AG09309 (cell line): Measurements from ENCODE around the gene DNAH3.

Source experiments
- DNase-seq: peaks from one replicate; pipeline ENCODE4 v3.0.0-alpha.2; 2010; ENCODE audit warnings: low read depth
- H3K4me3 ChIP-seq: 2 replicates; pipeline ENCODE4 v1.5.1; 2011; ENCODE audit warnings: mild to moderate bottlenecking, low read depth, low read length, moderate library complexity; ENCODE audit not compliant: control insufficient read depth
- CTCF ChIP-seq: IDR thresholded peaks from 2 replicates; pipeline ENCODE4 v1.5.1; 2011; ENCODE audit warnings: mild to moderate bottlenecking, low read depth, low read length, inconsistent platforms; ENCODE audit not compliant: insufficient read depth, control insufficient read depth; ENCODE audit errors: missing control alignments

The DNAH3 gene

DNA sequence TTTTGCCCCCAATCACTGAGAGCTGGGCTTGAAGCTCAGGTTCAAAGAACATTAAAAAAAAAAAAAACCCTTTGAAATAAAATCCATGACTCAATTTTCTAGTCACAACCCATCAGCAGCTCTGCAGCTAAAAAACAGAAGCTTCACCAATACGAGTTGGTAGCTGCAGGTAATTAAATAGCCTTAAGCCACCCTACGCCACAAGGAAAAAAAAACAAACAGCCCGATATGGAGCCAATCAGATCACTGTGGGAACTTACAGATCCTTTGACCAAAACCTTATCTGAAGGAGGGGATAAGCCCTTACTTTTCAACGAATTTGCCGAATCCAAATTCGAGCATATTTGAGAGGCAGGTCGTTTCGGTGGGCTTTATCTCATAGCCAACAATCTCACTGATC lies 69.3 kb downstream of the DNAH3 start:
- H3K4me3 ChIP-seq, result no peak overlapping the region
- TF ChIP-seq CTCF, result no peak
- no peak for DNase-seq

- DNase-seq, result no peak
- TF ChIP-seq CTCF, result no peak
These were observed 72.1 kb downstream of the DNAH3 start for GRCh38 chr16:21078563-21078962.

DNA sequence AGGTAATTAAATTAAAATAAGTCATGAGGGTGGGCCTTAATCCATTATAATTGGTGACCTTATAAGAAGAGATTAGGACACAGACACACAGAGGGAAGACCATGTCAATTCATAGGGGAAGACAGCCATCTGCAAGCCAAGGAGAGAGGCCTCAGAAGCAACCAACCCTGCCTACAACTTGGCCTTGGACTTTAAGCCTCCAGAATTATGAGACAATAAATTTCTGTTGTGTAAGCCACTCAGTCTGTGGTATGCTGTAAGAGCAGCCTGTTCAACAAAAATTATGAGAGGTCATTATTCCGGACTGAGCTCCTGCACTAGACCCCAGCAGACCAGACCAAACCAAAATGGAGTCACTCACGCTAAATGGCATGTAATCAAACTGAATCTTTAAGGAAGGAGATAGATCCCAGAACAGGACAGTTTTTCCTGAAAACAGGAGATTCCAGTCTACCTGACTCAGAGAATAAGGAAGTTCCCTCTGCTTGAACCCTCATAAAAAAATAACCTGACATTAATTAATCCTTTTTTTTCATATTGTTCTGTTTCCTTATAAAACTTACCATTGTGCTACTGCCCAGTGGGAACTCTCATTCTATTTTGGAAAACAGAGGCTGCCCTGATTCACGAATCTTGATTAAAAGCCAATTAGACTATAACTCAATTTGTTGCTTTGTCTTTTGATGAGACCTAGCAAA lies 74.3 kb downstream of the DNAH3 start:
- DNase-seq, result no peak
- H3K4me3 ChIP-seq, result no peak overlapping the region
- no peak for TF ChIP-seq CTCF

More at GRCh38 chr16:21078563-21078962, 72.1 kb downstream of the DNAH3 start:
- no peak overlapping the region for H3K4me3 ChIP-seq

GRCh38 chr16:21075252-21075651 lies 75.4 kb downstream of the DNAH3 start:
- TF ChIP-seq CTCF, result no peak
- no peak overlapping the region for H3K4me3 ChIP-seq
- no peak for DNase-seq

DNA sequence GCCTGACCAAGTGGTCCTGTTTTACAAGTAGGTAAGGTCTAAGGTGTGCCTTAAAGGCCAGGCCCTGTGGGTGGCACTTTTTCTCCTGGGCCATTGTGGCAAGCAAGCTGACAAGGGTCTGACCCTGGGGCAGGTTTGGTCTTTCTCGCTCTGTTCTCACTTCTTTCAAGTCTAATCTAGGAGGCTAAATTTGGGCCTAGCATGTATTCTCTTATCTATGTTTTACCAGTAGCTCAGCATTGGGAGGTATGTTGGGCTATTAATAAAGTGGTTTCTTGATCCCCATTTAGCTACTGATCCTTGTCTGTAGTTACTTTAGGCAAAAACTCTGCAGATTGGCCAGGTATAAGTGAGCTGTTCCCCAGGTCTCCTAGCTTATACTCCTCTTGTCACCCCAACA lies 77.7 kb downstream of the DNAH3 start:
- no peak for DNase-seq
- H3K4me3 ChIP-seq, result no peak overlapping the region
- no peak for TF ChIP-seq CTCF

DNA sequence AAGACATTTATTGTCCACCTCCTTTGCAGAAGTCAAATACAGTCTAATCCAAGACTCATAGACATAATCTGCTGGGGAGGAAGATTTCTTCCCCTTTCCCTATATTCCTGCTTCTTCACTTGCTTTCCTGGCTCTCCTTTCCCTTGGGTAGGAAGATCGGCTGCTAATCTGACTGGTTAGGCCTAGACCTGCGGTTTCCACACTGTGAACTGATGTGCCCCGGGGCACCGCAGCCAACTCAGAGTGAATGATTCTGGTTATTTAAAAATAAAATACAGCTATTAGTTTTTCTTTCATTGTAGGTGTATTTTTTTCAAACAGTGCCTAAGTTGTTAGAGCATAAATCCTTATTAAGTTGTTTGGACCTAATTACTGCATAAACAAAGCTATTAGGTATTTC lies 78.9 kb downstream of the DNAH3 start:
- H3K4me3 ChIP-seq, result no peak overlapping the region
- no peak for TF ChIP-seq CTCF
- no peak for DNase-seq
